ENCODE data around the gene RBFOX1.

GRCh38 chr16:7339700-7340099, 7.1 kb downstream of the RBFOX1 start:
- no peak for TF ChIP-seq EZH2 (IDR thresholded peaks at IDR 0.05)
- TF ChIP-seq POLR2AphosphoS5 (IDR thresholded peaks at IDR 0.05; ENCODE audit: borderline replicate concordance, low read depth, low read length) = no peak
- no peak for TF ChIP-seq FOXP2 (optimal IDR thresholded peaks at IDR 0.05; ENCODE audit: control extremely low read depth, extremely low read length, insufficient read depth)
